Panc1 (cell line): ENCODE measurements around the gene GPD1.

Source experiments
- POLR2AphosphoS5 ChIP-seq: IDR thresholded peaks from 2 replicates; pipeline ENCODE4 v1.6.1; 2012; ENCODE audit warnings: mild to moderate bottlenecking, low read depth, low read length, moderate library complexity
- SIN3A ChIP-seq: IDR thresholded peaks from 2 replicates; pipeline ENCODE4 v1.6.1; 2012; ENCODE audit warnings: low read depth, mild to moderate bottlenecking, low read length, moderate library complexity, borderline replicate concordance; ENCODE audit not compliant: insufficient read depth
- TCF7L2 ChIP-seq: IDR thresholded peaks from 2 replicates; pipeline ENCODE4 v1.6.1; 2011; ENCODE audit warnings: mild to moderate bottlenecking, low read depth, low read length, inconsistent platforms
- TF ChIP-seq, protein P1 (sequence below): fragments of 450-650 bp; IDR thresholded peaks from 2 replicates; pipeline ENCODE4 v1.5.1; 2017; ENCODE audit warnings: mild to moderate bottlenecking
- TF ChIP-seq, protein P2 (sequence below), 2 experiments: IDR thresholded peaks; 2 replicates each; pipeline ENCODE4 v1.6.1; 2011 to 2012; ENCODE audit warnings: low read depth in 2 of 2, control low read depth in 1 of 2, low read length in 1 of 2, mild to moderate bottlenecking in 1 of 2, moderate library complexity in 1 of 2; ENCODE audit not compliant: insufficient read depth in 1 of 2

DNA sequence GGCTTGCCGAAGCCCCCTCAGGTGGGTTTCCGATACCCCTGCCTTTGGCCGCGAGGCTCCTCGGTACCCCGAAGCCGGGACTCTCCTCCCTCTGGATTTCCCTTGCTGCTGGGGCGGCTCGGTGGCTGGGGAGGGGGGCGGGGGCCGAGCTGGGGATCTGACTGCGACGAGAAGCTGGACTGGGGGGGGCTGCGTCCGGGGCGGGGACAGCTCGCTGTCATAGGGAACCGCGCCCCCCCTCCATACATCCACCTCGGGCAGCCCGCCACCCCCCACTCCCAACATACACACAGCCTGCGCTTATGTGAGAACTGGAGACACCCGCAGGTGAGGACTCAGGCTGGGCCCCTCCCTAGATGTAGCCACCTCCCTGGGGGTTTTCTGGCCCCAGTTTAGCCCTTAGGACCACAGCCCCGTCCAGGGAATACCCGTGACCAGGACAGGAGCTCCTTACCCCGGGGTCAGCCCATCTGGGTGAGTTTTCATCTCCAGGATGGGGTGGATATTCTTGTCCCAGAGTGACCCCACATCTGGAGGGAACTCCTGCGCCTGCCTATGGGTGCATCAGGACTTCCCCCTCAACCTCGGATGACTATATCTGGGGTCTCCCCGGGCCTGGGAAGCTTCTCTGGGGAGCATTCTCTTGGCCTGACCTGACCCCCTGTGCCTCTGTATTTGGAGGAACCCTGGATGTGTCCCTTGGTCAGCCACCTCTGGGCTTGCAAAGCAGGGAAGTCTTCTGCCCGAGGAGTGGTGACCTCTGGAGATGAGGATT is 45.7 kb upstream of the GPD1 start:
- TF ChIP-seq, protein P1, sequence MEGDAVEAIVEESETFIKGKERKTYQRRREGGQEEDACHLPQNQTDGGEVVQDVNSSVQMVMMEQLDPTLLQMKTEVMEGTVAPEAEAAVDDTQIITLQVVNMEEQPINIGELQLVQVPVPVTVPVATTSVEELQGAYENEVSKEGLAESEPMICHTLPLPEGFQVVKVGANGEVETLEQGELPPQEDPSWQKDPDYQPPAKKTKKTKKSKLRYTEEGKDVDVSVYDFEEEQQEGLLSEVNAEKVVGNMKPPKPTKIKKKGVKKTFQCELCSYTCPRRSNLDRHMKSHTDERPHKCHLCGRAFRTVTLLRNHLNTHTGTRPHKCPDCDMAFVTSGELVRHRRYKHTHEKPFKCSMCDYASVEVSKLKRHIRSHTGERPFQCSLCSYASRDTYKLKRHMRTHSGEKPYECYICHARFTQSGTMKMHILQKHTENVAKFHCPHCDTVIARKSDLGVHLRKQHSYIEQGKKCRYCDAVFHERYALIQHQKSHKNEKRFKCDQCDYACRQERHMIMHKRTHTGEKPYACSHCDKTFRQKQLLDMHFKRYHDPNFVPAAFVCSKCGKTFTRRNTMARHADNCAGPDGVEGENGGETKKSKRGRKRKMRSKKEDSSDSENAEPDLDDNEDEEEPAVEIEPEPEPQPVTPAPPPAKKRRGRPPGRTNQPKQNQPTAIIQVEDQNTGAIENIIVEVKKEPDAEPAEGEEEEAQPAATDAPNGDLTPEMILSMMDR, result no peak
- TF ChIP-seq SIN3A, result no peak
- TF ChIP-seq, protein P2, sequence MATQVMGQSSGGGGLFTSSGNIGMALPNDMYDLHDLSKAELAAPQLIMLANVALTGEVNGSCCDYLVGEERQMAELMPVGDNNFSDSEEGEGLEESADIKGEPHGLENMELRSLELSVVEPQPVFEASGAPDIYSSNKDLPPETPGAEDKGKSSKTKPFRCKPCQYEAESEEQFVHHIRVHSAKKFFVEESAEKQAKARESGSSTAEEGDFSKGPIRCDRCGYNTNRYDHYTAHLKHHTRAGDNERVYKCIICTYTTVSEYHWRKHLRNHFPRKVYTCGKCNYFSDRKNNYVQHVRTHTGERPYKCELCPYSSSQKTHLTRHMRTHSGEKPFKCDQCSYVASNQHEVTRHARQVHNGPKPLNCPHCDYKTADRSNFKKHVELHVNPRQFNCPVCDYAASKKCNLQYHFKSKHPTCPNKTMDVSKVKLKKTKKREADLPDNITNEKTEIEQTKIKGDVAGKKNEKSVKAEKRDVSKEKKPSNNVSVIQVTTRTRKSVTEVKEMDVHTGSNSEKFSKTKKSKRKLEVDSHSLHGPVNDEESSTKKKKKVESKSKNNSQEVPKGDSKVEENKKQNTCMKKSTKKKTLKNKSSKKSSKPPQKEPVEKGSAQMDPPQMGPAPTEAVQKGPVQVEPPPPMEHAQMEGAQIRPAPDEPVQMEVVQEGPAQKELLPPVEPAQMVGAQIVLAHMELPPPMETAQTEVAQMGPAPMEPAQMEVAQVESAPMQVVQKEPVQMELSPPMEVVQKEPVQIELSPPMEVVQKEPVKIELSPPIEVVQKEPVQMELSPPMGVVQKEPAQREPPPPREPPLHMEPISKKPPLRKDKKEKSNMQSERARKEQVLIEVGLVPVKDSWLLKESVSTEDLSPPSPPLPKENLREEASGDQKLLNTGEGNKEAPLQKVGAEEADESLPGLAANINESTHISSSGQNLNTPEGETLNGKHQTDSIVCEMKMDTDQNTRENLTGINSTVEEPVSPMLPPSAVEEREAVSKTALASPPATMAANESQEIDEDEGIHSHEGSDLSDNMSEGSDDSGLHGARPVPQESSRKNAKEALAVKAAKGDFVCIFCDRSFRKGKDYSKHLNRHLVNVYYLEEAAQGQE (IDR thresholded peaks at IDR 0.05; ENCODE audit: insufficient read depth in 1 of 2, low read depth in 2 of 2, low read length in 1 of 2), result no peak
- TF ChIP-seq POLR2AphosphoS5, result no peak
- no peak for TF ChIP-seq TCF7L2
